T47D (cell line): ENCODE data around the gene KCNN3.

ENCODE experiments used
- DNase-seq, 2 experiments: peaks; one replicate each; pipeline versions ENCODE4 v3.0.0 to v3.0.0-alpha.2; 2011 to 2012; ENCODE audit warnings: low read depth in 1 of 2, low spot score in 1 of 2
- JUND ChIP-seq: IDR thresholded peaks from 2 replicates; pipeline ENCODE4 v1.6.1; 2012; ENCODE audit warnings: low read depth
- in situ Hi-C: cut with HindIII; loops from 2 replicates; pipeline ENCODE4 v1.10.0; 2016; ENCODE audit warnings: low sequenced_read_pairs, low pct_unique_long_range_greater_than_20kb

The KCNN3 gene

DNA sequence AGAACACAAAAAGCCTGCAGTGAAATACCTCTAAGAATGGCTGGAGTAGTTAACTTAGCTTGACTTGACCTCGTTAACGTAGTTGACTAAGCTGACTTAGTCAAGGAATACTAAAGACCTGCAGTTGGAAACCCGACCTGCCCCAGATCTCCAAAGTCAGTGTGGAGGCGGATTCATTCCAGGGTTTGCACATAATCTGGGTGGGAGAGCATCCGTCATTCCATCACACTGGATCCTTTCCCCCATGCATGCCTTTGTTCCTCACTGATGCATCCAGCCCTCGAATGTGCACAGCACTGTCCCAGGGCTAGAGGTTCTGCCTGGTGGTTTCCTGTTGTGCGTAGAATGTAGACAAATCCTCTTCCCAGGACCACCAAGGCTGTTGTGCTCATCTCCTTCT is 76.4 kb downstream of the KCNN3 start:
- in situ Hi-C loops, result no loop called here
- no peak for TF ChIP-seq JUND
- no peak for DNase-seq

DNA sequence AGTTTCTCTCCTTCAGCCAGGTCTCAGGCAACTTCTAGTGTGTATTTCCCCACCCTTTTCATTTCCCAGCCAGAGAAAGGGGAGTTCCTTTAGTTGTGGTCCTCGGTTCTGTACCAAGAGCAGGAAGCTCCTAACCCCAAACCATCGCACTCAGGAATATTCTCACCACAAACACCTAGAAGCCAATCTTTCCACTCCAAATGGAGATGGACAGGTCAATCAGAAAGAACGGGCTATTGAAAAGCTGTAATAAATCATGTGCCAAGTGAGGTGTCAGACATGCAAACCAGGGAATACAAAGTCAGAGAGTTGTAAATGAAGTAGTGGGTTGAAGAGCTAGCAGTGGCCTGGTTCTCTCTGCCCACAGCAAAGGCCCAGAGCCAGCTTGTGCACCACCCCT is 77.2 kb downstream of the KCNN3 start:
- in situ Hi-C loops, result no loop called here
- TF ChIP-seq JUND, result no peak
- DNase-seq, result no peak

DNA sequence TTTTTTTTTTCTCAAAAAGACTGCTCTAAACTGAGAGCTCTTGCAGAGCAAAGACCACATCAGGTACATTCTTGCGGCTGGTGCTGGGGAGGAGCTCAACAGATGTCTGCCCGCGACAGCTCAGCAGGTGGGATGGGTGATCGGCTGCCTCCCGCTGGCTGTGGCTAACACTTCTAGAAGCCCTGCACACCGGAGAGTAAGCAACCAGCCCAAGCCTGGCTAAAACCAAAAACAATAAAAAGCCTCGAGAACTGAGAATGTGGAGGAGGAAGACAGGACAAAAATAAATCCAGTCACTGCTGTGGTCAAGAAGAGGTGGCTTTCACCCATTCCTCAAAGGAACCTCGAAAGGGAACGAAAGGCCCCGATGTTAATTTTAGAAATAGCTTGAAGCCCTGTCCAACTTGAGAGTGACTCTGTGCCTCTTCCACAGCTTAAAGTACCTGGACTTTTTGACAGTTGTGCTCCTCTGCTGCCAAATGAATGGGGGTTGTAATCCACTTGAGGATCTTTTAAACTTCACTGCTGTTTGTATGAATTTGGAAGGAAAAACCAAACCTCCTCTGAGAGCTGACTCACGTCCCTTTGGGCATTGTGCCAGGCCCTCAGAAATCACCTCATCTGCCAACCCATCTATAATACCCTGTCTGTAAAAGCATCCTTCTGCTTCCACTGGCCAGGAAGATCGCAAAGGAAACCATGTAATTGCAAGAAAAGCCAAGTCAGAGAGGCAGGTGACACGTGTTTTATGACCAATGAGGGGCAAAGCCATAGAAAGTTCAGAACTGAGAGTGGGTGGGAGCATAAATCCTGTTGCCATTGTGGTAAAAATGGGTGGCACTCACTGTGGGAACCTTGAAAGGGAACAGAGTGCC is 78.6 kb downstream of the KCNN3 start:
- in situ Hi-C loops, result no loop called here
- no peak for DNase-seq
- TF ChIP-seq JUND, result no peak

DNA sequence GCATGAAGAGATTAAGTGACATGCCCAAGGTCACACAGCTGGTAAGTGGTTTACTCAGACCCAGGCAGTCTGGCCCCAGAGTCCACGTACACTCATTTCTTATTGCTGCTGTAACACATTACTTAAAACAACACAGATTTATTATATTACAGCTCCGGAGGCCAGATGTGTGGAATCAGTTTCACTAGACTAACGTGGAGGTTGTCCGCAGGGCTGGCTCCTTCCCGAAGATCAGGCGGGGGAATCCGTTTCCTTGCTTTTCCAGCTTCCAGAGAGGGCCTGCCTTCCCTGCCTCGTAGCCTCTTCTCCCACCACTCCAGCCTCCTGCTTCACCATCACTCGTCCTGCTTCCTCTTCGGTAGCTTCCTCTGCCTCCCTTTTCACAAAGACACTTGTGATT is 81.2 kb downstream of the KCNN3 start:
- DNase-seq, result no peak
- in situ Hi-C loops, result no loop called here
- TF ChIP-seq JUND, result no peak

DNA sequence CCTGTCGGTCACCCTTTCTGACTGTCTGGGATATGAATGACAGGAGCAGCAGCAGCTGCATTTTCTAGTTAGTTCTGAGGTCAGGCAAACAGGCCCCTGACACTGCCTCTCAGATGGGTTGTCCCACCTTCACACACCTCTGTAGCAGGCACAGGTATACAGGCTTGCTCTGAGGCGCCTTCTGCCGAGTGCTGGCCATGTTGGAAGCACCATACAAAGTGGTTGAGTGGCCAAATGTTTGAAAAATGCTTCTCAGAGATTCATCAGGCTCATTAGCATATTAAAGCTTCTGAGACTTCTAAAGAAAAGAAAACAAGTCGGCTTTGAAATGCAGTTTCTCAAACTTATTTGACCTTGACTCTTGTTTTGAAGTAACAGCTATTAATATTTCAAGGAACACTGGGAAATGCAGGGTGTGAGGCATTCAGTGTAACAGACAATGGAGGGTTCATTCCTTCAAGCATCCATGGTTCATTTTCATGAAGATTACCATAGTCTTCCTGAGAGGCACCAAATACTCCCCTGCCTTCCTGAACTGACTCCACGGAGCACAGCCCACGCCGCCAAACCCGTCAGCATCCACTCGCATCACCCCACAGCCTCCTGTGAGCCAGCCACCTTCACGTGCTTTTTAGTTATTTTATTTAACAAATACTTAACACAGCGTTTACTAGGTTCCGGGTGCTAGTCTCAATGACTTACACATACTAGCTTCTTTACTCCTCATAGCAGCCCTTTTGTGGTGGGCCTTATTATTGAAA is 81.8 kb downstream of the KCNN3 start:
- in situ Hi-C loops, result no loop called here
- no peak for TF ChIP-seq JUND
- no peak for DNase-seq

DNA sequence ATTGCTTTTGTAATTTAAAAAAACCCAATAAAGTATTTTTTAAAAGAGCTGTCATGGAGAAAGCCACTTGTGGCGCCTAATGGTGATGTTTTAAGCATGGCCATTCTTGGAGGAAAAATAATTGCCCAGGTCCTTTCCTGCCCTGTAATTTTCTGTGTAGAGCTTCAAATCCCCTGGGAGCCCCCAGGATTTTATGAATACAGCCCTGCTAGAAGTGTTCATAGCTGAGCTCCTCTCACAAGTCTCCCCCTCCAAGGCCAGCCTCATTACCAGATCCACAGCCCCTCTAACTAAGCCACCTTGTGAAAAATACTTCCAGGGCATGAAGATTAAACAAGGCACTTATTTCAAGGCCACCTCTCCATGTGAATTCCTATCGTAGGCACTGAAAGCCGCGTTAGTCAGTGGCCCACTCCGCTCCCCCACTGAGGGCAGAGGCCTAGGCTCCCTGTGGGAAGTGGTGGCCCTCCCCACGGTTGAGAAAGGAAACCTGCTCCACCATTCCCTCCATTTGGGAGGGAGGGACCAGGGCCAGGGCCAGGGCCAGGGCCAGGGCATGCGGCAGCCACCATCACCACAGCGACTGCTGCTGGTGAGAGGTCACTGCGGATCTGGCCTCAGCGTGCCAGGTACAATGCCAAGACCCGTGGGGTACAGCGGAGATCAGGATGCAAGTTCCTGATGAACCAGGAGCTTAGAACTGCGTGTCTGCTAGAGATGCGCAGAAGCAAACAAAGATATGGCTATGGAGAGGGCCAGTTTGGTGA is 83.1 kb downstream of the KCNN3 start:
- in situ Hi-C loops, result no loop called here
- DNase-seq, result no peak
- TF ChIP-seq JUND, result no peak

DNA sequence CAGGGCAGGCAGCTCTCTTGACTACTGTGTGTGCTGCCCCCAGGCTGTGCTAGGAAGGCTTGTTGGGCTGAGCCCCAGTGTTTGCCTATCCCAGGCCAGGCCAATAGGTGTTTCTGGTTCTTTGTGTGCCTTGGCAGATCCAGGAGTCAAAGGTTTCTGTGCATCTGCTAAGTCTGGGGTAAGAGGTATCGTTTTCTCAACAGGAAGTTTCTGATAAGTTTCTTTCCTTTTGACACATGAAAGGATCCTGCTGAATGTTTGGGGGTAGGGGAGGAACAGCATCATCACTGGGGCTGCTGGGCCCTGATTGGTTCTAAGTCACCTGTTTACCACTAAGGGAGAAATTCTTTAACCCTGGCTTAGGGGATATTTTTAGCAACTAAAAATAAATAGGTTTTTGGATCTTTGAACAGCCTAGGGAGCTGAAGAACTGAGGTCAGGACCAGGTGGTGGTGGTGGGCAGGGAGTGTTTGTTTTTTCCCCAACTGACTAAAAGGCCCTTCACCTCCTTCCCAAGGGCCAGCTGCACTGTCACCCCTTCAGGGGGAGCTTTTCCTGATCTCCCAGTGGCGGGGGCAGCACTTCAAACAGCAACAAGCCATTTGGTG is 85.1 kb downstream of the KCNN3 start:
- peak; percentile 49 to 66 for DNase-seq
- in situ Hi-C loops, result no loop called here
- TF ChIP-seq JUND, result no peak

DNA sequence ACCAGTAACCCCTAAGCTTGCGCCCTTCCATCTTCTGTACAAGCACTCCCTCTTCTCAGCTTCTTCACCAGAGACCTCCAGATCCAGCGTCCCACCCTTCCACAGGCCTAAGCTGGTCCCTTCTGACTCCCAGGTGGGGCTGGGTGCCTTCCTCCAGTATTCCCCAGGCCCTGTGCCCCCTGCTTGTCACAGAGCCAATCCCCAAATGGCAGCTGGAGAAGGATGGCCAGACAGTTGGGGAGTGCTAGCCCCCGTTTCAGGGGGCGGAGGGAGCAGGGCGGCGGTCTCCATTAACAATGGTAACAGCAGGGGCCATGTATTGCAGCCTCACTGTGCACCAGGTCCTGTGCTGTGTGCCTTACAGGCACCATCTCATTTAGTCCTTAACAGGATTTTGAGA is 85.7 kb downstream of the KCNN3 start:
- TF ChIP-seq JUND, result no peak
- in situ Hi-C loops, result no loop called here
- no peak for DNase-seq

DNA sequence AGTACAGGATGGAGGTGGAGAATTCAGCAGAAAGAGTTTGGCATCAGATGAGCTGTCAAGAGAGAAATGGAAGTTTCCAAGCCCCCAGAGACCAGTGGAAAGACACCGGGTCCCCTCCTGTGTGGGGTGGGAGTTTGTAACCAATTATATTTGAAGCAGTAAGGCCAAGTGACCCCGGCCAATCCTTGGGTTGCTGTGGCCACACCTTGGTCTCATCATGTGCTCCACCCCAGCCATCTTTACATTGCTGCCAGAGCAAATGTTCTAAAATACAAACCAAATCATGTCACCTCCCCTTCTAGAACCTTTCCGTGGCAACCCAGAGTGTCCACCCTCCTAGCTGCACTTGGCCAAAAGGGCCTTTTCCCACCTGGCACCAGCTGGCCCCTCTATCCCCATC is 86.1 kb downstream of the KCNN3 start:
- no peak for DNase-seq
- no peak for TF ChIP-seq JUND
- in situ Hi-C loops, result no loop called here

DNA sequence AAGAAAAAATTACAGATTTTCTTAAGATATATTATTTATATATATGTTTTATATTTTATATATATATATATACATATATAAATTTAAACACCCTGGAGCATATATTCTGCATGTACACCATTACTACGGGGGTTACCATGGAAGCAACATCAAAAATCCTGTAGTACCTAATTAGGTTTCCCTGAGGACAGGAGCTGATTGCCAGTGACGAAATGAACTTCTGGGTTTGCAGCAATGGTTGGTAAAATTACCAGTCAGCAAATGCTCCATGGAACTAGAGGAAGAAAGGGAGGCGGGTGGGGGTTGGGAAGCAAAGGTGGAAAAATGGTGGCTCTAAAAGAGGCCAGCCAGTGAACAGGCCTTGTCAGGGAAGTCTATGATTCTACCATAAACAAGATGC is 89.5 kb downstream of the KCNN3 start:
- in situ Hi-C loops, result no loop called here
- no peak for TF ChIP-seq JUND
- DNase-seq, result no peak

DNA sequence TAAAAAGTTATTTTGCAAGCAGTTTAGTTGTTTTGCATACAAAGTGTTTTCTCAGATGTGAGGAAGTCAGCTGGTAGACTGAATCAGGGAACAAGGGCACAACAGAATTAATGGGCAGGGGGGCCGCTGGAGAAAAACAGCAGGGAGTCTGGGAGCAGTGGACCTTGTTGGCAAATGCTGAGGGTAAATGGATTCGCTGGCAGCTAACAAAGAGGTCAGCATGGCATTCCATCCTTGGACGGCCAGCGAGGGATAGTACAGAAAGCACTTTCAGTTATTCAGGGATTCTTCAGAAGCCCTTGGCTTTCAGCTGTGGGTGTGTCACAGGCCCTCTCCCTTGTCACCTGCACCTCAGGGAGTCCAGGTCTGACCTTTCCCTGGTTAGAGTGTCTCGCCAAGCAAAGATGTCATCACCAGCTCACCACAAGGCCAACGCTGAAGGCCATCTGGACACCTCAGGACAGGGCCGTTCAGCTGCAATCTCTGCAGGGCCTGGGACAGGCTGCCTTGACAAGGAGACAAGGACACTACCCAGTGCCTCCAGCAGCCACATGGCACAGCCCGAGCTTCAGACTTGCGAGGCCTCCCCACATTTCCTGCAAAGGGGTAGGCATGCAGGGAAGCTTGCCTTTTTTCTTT is 90.4 kb downstream of the KCNN3 start:
- DNase-seq, result no peak
- in situ Hi-C loops, result no loop called here
- no peak for TF ChIP-seq JUND

DNA sequence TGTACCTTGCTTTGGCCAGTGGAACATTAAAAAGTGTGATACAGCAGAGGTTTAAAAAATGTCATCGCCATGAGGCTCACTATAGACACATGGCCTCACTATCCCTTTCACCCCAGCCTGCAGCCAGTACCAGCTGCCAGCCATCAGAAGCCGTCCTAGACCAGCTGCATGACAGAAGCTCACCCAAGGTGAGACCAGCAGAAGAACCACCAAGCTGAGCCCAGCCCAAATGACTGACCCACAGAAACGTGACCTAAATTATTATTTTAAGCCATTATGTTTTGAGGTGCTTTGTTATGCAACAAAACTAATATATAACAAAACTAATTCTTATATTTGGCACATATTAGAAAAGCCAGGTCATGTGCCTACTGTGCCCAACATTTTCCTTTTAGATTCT is 91.1 kb downstream of the KCNN3 start:
- in situ Hi-C loops, result no loop called here
- no peak for DNase-seq
- no peak for TF ChIP-seq JUND
